HG03558 (cell line): ENCODE data around the gene FAM110A.
"Not testable (repeated sequence)": the region's sequence is repeated elsewhere in the genome, so short reads cannot be mapped to it uniquely, and the experiment has no call there.

Experiments
- ATAC-seq: cut with Tn5 transposase; IDR thresholded peaks from one replicate; pipeline ENCODE4 v1.9.1; 2021; ENCODE audit warnings: moderate number of reproducible peaks; ENCODE audit not compliant: unreplicated experiment; ENCODE audit errors: extremely low read depth

FAM110A gene

GRCh38 chr20:841568-842546 lies 8.3 kb downstream of the FAM110A start:
- ATAC-seq = no peak

GRCh38 chr20:842547-842940 lies 9.0 kb downstream of the FAM110A start:
- no peak for ATAC-seq

GRCh38 chr20:843912-844311 lies 10.4 kb downstream of the FAM110A start:
- ATAC-seq = no peak

- ATAC-seq = no peak
These were observed 11.1 kb downstream of the FAM110A start for GRCh38 chr20:844473-845225.

GRCh38 chr20:845226-845868 lies 11.8 kb downstream of the FAM110A start:
- ATAC-seq = no peak

GRCh38 chr20:845941-846893 lies 12.7 kb downstream of the FAM110A start:
- no peak for ATAC-seq

GRCh38 chr20:846894-847278 lies 13.4 kb downstream of the FAM110A start:
- ATAC-seq = no peak

GRCh38 chr20:848193-848592 lies 14.7 kb downstream of the FAM110A start:
- no peak for ATAC-seq

- not testable (repeated sequence) for ATAC-seq
These were observed 15.2 kb downstream of the FAM110A start for GRCh38 chr20:848731-849130.

- ATAC-seq = no peak
These were observed 20.0 kb downstream of the FAM110A start for GRCh38 chr20:853406-853996.

- no peak for ATAC-seq
These were observed 21.1 kb downstream of the FAM110A start for GRCh38 chr20:854601-855000.

GRCh38 chr20:855466-856360 lies 22.2 kb downstream of the FAM110A start:
- ATAC-seq = no peak

- ATAC-seq = no peak
These were observed 22.9 kb downstream of the FAM110A start for GRCh38 chr20:856361-856775.

GRCh38 chr20:858011-858410 lies 24.5 kb downstream of the FAM110A start:
- ATAC-seq = no peak

- no peak for ATAC-seq
These were observed 26.3 kb downstream of the FAM110A start for GRCh38 chr20:859751-860231.

- no peak for ATAC-seq
These were observed 27.4 kb downstream of the FAM110A start for GRCh38 chr20:860891-861290.

GRCh38 chr20:865440-865839 lies 31.9 kb downstream of the FAM110A start:
- ATAC-seq = no peak

GRCh38 chr20:868279-868678 lies 34.8 kb downstream of the FAM110A start:
- ATAC-seq = no peak
